ENCODE data around the gene TECPR2.

Gene TECPR2

GRCh38 chr14:102473559-102473958 is 110.8 kb downstream of the TECPR2 start:
- FAIRE-seq (no peak), DNase-seq (ENCODE audit: insufficient read length, low spot score) (no peak)
- TF ChIP-seq CTCF (IDR thresholded peaks at IDR 0.05; ENCODE audit: insufficient read depth, missing control alignments) = no peak

DNA sequence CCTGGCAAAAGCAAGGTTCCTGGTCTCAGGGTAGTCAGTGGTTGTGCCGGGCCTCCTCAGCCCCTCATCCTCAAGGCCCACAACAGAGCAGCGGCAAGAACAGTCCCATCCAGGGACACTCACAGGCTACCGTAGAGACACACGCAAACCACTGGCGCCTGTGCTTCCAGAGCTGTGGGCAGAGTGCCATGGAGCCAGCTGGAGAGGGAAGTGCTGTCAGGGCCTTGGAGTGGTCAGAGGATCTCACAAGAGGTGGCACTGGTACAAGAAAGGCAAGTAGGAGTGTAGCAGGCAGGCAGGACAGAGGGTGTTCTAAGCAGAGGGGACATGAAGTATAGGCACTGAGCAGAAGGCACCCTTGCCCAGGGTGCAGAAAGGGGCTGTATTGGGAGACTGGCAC is 112.2 kb downstream of the TECPR2 start:
- no peak for TF ChIP-seq CTCF (IDR thresholded peaks at IDR 0.05; ENCODE audit: insufficient read depth, missing control alignments)
- DNase-seq (ENCODE audit: insufficient read length, low spot score) = no peak
- no peak for FAIRE-seq

DNA sequence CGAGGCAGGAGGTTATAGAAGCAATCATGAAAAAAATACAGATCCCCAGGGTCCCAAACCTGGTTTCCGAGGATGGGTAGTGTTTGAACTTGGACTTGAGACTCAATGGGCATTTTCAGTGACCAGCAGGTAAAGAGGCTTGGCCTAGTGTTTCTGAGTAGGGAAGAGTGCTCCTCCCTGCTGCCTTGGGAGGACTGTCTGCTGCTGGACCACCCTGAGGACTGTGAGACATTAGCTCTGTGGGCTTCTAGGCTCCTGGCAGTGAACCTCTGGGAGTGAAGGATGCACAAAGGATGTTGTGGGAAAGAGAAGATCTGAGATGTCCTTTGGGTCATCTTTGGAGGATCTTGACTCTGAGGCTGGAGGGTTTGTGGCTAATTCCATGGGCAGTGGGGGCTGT is 116.4 kb downstream of the TECPR2 start:
- FAIRE-seq (no peak), DNase-seq (ENCODE audit: insufficient read length, low spot score) (no peak)
- no peak for TF ChIP-seq CTCF (IDR thresholded peaks at IDR 0.05; ENCODE audit: insufficient read depth, missing control alignments)

DNA sequence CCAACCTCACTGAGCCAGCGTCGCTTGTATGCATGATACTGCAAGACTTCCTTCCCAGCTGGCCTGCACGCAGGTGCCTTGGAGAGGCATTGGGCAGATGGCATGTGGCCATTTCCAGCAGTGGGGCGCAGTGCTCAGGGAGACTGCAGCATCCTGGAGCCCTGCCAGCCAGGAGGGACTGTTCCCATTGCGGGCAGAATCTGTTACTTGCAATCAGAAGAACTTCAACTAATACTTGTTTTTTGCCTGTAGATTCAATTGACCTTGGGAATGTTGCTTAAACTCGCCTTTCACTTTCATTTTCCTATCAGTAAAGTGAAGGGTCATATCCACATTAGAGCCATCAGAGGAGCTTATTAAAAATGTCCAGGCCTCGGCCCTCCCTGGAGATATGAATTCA is 117.0 kb downstream of the TECPR2 start:
- TF ChIP-seq CTCF (IDR thresholded peaks at IDR 0.05; ENCODE audit: insufficient read depth, missing control alignments) = no peak
- FAIRE-seq (no peak), DNase-seq (ENCODE audit: insufficient read length, low spot score) (no peak)

GRCh38 chr14:102481371-102481770 is 118.6 kb downstream of the TECPR2 start:
- FAIRE-seq (no peak), DNase-seq (ENCODE audit: insufficient read length, low spot score) (no peak)
- TF ChIP-seq CTCF (IDR thresholded peaks at IDR 0.05; ENCODE audit: insufficient read depth, missing control alignments) = no peak

- FAIRE-seq (no peak), DNase-seq (ENCODE audit: insufficient read length, low spot score) (no peak)
- no peak for TF ChIP-seq CTCF (IDR thresholded peaks at IDR 0.05; ENCODE audit: insufficient read depth, missing control alignments)
These were observed 119.1 kb downstream of the TECPR2 start for GRCh38 chr14:102481791-102482238.

GRCh38 chr14:102484316-102484715 is 121.6 kb downstream of the TECPR2 start:
- TF ChIP-seq CTCF (IDR thresholded peaks at IDR 0.05; ENCODE audit: insufficient read depth, missing control alignments) = no peak
- FAIRE-seq (no peak), DNase-seq (ENCODE audit: insufficient read length, low spot score) (no peak)

Data from D721Med (cell line).